GM19193 (cell line): ENCODE data around the gene SNHG17.

Experiments used
- POLR2A ChIP-seq: IDR thresholded peaks from 4 replicates; pipeline ENCODE4 v1.6.1; 2011; ENCODE audit not compliant: insufficient read depth, insufficient read length; ENCODE audit errors: extremely low read depth

The SNHG17 gene

DNA sequence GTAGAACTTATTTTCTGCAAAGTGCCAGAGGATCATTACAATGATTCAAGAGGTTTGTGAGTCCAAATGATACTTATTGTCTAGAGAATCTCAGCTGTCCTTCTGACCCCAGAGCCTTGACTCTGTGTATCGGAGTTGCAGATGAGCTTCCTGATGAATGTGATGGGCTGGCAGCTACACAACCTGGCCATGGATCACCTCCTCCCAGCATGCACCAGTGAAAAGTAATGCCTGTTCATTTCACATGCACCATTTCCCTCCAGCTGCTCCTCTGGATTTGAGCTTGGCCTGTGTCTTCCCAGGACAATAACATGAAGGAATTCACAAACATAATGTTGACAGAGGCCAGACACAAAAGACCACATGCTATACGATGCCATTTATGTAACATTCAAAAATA lies 30.0 kb downstream of the SNHG17 start:
- TF ChIP-seq POLR2A, result no peak

DNA sequence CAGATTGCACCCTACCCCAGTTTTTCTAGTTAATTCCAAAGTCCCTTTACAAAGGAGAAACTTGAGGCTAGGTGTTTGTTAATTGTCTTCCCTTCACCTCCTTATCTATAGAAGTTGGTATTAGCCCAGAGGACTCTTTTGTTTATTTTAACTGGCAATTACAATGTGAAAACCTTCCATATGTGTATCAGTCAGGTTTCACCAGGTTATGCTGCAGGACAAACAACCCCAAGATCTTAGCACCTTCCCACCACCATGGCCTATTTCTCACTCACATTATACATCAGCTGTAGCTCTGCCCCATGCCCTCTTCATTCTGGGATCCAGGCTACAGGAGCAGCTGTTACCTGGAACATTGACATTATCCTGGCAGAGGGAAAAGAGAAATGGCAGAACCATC lies 31.1 kb downstream of the SNHG17 start:
- TF ChIP-seq POLR2A, result no peak

GRCh38 chr20:38402816-38403215 lies 32.3 kb downstream of the SNHG17 start:
- no peak for TF ChIP-seq POLR2A

GRCh38 chr20:38402089-38402488 lies 33.0 kb downstream of the SNHG17 start:
- TF ChIP-seq POLR2A, result no peak

GRCh38 chr20:38395165-38395564 lies 40.0 kb downstream of the SNHG17 start:
- no peak for TF ChIP-seq POLR2A

DNA sequence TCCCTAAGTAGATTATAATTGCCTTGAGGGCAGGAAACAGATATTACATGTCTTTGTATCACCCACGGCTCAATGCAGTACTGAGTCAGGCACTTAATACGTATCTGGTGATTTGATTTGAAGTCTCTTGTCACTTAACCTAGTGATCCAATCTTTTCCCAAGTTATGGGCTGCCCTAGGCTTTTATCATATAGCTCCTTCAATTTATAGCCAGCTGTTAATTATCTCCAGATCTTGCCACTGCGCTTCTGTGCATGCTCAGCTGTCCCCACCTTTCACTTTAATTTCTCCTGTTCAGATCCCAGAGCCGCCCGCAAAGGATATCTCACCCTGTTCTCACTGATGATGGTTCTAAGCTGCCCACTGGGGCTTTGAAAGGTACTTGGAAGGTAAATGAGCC lies 41.9 kb downstream of the SNHG17 start:
- no peak for TF ChIP-seq POLR2A

GRCh38 chr20:38392356-38392755 lies 42.8 kb downstream of the SNHG17 start:
- no peak for TF ChIP-seq POLR2A

- no peak for TF ChIP-seq POLR2A
These were observed 47.2 kb downstream of the SNHG17 start for GRCh38 chr20:38387953-38388352.

GRCh38 chr20:38386851-38387250 lies 48.3 kb downstream of the SNHG17 start:
- TF ChIP-seq POLR2A, result no peak

GRCh38 chr20:38386004-38386403 lies 49.1 kb downstream of the SNHG17 start:
- TF ChIP-seq POLR2A, result no peak

- TF ChIP-seq POLR2A, result no peak
These were observed 52.0 kb downstream of the SNHG17 start for GRCh38 chr20:38383147-38383546.

- no peak for TF ChIP-seq POLR2A
These were observed 58.0 kb downstream of the SNHG17 start for GRCh38 chr20:38377039-38377685.

- TF ChIP-seq POLR2A, result no peak
These were observed 61.2 kb downstream of the SNHG17 start for GRCh38 chr20:38373898-38374297.

- TF ChIP-seq POLR2A, result no peak
These were observed 61.8 kb downstream of the SNHG17 start for GRCh38 chr20:38373231-38373867.

DNA sequence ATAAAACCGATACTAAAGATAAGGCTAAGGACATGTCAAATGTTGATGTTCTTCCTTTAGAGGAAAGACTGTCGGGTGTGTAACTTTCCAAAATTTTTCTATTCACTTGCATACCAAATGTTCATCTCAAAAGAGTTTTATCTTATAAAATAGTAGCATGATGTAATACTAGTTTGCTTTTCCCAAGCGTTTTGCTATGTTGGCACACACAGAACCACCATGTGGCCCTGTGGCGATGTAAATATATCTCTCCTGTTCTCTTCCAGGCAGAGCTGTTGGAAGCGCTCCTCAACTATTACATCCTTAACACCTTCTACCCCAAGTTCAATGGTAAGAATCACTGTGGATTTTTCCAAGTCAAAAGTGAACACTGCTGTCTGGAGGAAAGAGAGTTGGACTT lies 62.3 kb downstream of the SNHG17 start:
- TF ChIP-seq POLR2A, result no peak
